ENCODE results near the gene EFNA4. TPM values are rescaled to one million over a fixed set of nuclear protein-coding genes. Genes with fewer than 3 reads are reported as not detected.

Gene EFNA4
- total RNA-seq, 2 experiments from 2014 or later, result 3.3 to 4.5 TPM

DNA sequence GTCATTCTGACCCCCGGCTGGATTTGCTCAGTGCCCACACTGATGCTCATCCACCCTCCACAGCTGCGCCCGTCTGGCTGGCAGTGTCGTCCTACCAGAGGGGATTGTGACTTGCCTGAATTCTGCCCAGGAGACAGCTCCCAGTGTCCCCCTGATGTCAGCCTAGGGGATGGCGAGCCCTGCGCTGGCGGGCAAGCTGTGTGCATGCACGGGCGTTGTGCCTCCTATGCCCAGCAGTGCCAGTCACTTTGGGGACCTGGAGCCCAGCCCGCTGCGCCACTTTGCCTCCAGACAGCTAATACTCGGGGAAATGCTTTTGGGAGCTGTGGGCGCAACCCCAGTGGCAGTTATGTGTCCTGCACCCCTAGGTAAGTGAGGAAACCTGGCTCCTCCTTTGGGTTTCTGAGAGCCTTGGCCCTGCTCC is 5.7 kb upstream of the EFNA4 start:
- no peak overlapping the region for H3K4me3 Mint-ChIP-seq
- no peaks in the 10 kb centered on the region for H3K27me3 Mint-ChIP-seq (ENCODE audit: low read depth)
- H3K4me1 Mint-ChIP-seq (ENCODE audit: low read depth), result peaks cover 19% of the 10 kb centered on the region
- intact Hi-C loops (cut with micrococcal nuclease), result no loop called here
- H3K36me3 Mint-ChIP-seq (ENCODE audit: low read depth), result peaks cover 4% of the 10 kb centered on the region
- no peak for DNase-seq
- no peak overlapping the region for H3K27ac Mint-ChIP-seq
- H3K9me3 Mint-ChIP-seq, result no peaks in the 10 kb centered on the region
- CTCF ChIA-PET, result interaction anchor here (1.0 to 15.0 kb wide), 6 partner anchors 10 to 97 kb away, joined by 3 to 197 read pairs (median 4); partner anchors contain the start of genes ADAM15 and PYGO2

DNA sequence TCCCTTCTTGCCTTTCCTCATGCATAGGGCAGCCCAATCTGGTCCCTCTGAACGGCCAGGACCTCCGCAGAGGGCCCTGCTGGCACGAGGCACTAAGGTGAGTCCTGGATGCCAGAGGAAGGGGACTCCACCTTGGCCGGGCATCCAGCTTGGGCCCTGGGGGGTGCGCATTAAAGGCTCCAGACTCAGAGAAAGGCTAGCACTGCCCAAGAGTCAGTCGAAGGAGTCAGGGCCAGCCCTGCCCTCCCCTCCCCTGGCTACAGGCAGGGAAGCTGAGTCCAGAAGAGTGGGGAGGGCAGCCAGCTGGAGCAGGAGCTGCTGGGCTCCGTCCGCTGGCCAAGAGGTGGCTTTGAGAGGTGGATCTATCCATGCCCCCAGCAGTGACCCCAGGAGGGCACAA is 2.8 kb upstream of the EFNA4 start:
- Mint-ChIP-seq H3K27me3 (ENCODE audit: low read depth) (no peaks in the 10 kb centered on the region), H3K9me3 (no peaks in the 10 kb centered on the region)
- CTCF ChIA-PET, result interaction anchor here (1.0 to 15.0 kb wide), 9 partner anchors 10 to 120 kb away, joined by 3 to 197 read pairs (median 5); partner anchors contain the start of genes ADAM15 and FLAD1

DNA sequence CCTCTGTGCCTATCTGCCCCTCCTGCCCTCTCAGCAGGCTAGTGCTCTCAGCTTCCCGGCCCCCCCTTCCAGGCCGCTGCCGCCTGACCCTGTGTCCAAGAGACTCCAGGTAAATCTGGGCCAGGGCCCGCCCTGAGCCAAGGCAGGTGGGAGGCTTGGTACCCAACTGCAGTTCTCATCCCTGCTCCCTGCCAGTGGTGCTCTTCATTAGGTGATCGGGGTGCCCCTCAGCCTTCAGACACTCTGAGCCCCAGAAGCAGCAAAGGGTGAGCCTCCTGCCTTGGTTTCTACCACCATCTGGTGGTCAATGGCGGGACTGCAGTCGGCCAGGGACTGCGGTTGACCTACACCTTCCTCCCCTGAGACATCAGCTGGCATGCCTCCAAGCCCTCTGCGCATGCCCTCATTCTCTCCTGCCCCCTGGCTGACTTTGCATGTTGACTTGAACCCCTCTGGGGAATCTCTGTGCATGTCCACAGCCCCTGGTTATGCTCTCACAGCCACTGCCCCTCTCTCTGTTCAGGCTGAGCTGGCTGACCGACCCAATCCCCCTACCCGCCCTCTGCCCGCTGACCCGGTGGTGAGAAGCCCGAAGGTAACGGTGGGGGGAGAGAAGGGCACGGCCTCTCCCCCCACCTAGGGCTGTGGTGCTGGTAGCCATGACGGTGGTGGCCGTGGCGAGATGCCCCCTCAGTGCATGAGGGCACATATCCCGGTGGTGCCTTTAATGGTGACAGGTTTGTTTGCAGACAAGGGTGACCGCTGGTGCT is 2.0 kb upstream of the EFNA4 start:
- peaks cover 30% of the 10 kb centered on the region for H3K4me1 Mint-ChIP-seq (ENCODE audit: low read depth)
- DNase-seq, result peak; percentile 96
- no peaks in the 10 kb centered on the region for H3K27me3 Mint-ChIP-seq (ENCODE audit: low read depth)
- no peak overlapping the region for H3K27ac Mint-ChIP-seq
- H3K4me3 Mint-ChIP-seq, result no peak overlapping the region
- no peaks in the 10 kb centered on the region for H3K36me3 Mint-ChIP-seq (ENCODE audit: low read depth)
- intact Hi-C loops (cut with micrococcal nuclease), result loop anchor here (1.0 to 5.0 kb wide), 7 partner anchors 10 to 502 kb away; partner anchors contain the start of genes ADAM15 and PYGO2
- CTCF ChIA-PET, result interaction anchor here (0.6 to 15.0 kb wide), 23 partner anchors 9 to 164 kb away, joined by 3 to 197 read pairs (median 4); partner anchors contain the start of genes ADAM15, DCST1, DCST2 and KRTCAP2
- no peaks in the 10 kb centered on the region for H3K9me3 Mint-ChIP-seq

More for the DNA sequence above, 2.8 kb upstream of the EFNA4 start:
- Mint-ChIP-seq H3K36me3 (ENCODE audit: low read depth) (no peaks in the 10 kb centered on the region), H3K4me3 (no peak overlapping the region), H3K27ac (no peak overlapping the region), H3K4me1 (ENCODE audit: low read depth) (peaks cover 30% of the 10 kb centered on the region)
- intact Hi-C loops (cut with micrococcal nuclease), result loop anchor here (1.0 to 5.0 kb wide), 5 partner anchors 9 to 501 kb away; partner anchors contain the start of genes ADAM15 and PYGO2
- DNase-seq, result no peak

DNA sequence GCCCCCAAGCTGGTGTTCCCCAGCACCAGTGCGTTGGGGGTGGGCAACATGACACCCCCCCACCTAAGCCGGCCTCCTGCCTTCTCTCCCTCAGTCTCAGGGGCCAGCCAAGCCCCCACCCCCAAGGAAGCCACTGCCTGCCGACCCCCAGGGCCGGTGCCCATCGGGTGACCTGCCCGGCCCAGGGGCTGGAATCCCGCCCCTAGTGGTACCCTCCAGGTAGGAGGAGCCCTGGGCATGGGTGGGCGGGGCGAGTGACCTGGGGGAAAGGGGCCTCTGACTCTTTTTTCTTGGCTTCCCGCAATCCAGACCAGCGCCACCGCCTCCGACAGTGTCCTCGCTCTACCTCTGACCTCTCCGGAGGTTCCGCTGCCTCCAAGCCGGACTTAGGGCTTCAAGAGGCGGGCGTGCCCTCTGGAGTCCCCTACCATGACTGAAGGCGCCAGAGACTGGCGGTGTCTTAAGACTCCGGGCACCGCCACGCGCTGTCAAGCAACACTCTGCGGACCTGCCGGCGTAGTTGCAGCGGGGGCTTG is 1.3 kb upstream of the EFNA4 start:
- H3K27me3 Mint-ChIP-seq (ENCODE audit: low read depth), result no peaks in the 10 kb centered on the region
- peaks cover 30% of the 10 kb centered on the region for H3K4me1 Mint-ChIP-seq (ENCODE audit: low read depth)
- intact Hi-C loops (cut with micrococcal nuclease), result loop anchor here (1.0 to 5.0 kb wide), 3 partner anchors 106 to 395 kb away; no protein-coding TSS in a partner anchor
- no peak overlapping the region for H3K27ac Mint-ChIP-seq
- H3K9me3 Mint-ChIP-seq, result no peaks in the 10 kb centered on the region
- CTCF ChIA-PET, result interaction anchor here (0.6 to 15.0 kb wide), 24 partner anchors 8 to 957 kb away, joined by 3 to 197 read pairs (median 4); partner anchors contain the start of genes ADAM15, DCST1, DCST2 and KRTCAP2
- no peak for DNase-seq
- H3K4me3 Mint-ChIP-seq, result no peak overlapping the region
- no peaks in the 10 kb centered on the region for H3K36me3 Mint-ChIP-seq (ENCODE audit: low read depth)

DNA sequence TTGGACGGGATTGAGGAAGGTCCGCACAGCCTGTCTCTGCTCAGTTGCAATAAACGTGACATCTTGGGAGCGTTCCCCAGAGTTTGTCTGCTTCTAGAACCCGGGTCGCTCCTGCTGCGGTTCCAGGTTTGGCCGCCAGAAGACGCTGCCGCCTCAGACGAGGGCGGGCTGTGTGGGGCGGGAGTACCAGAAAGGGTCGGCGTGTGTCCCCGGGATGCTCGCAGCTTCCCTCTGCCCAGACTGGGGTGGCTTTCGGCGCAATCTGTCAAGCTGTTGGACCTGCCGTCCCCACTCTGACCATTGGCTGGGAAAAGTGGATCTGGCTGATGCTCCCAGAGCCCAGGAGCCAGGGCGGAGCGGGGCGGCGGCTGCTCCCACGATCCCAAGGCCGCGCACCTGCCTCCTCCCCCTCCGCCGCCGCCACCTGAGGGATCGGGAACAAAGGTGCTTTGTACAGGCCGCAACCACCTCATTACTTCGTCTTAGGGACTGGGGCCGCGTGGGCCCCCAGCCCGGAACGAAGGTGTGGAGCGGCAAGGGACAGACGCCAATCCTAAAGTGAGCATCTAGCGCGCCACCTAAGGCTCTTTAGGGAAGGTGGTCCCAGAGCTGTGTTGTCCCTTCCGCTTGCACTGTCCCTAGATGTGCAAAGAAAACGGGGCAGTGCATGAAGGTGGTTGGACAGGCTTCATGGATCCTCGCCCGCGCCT is 683 bp upstream of the EFNA4 start:
- intact Hi-C loops (cut with micrococcal nuclease), result loop anchor here (1.0 to 5.0 kb wide), 7 partner anchors 8 to 396 kb away; partner anchors contain the start of gene CKS1B
- Mint-ChIP-seq H3K4me1 (ENCODE audit: low read depth) (peaks cover 30% of the 10 kb centered on the region), H3K27me3 (ENCODE audit: low read depth) (no peaks in the 10 kb centered on the region), H3K36me3 (ENCODE audit: low read depth) (no peaks in the 10 kb centered on the region), H3K27ac (no peak overlapping the region), H3K9me3 (no peaks in the 10 kb centered on the region), H3K4me3 (peak overlapping the region; percentile 86)
- DNase-seq, result peak; percentile 89
- CTCF ChIA-PET, result interaction anchor here (0.6 to 15.0 kb wide), 11 partner anchors 8 to 957 kb away, joined by 3 to 197 read pairs (median 8); partner anchors contain the start of genes ADAM15, KRTCAP2 and LENEP

DNA sequence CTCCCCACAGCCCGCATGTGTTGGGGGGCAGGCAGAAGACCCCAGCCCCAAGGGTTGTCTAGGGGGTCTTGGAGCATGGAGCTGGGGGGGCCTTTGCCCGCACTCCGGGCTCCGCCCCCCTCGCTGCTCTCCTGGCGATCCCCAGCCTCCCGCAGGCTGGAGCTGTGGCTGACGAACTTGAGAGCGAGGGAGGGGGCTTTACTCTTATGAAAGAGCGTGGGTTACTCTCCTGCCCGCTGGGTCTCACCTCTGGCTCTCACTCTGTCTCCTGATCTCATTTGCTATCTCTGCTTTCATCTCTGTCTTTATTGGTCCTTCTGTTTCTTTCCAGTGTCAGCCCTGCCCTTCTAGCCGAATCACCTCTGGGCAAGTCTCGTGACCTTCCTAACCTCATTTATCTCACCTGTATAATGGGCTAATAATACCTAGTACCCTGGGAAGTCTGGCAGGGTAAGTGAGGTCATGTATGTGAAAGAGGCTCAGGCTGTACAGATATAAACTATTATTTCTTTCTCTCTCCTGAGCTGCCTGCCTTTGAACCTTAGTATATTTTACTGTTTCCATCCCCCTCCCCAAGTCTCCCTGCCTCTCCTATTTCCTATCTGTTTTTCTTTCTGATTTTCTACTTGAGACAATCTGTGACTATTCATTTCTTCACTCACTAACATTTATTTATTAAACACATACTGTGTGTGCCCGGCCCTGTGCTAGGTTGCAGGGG is 731 bp downstream of the EFNA4 start:
- peak overlapping the region; percentile 79 for H3K4me3 Mint-ChIP-seq
- intact Hi-C loops (cut with micrococcal nuclease), result loop anchor here (5.0 kb wide), 1 partner anchor 397 kb away; no protein-coding TSS in a partner anchor

DNA sequence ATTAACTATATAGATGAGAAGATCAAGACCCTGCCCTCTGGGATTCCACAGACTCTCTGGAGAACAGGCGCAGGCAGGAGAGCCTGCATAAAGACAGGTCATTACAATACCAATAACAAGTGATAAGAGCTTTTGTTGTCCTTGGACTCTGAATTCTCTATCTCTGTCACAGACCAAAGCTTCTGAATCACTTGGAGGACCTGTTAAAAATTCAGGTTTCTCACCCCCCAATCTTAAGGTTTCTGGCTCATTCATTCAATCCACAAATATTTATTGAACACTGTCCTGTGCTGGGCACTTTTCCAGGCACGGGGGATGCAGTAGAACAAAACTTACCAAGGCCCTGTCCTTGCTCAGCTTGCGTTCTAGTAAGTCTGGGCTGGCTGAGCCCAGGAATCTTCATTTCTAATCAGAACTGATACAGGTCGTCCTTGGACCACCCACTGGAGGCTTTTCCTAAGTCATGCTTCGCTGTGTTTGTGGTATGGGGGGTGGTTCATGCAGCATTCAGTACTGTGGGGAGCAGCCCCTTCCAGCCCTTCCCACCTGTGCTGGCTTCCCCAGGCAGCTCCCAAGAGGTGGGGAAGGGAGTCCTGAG is 1.4 kb downstream of the EFNA4 start:
- Mint-ChIP-seq H3K27me3 (ENCODE audit: low read depth) (no peaks in the 10 kb centered on the region), H3K4me1 (ENCODE audit: low read depth) (peaks cover 30% of the 10 kb centered on the region), H3K36me3 (ENCODE audit: low read depth) (peaks cover 1% of the 10 kb centered on the region), H3K9me3 (no peaks in the 10 kb centered on the region), H3K4me3 (peak overlapping the region; percentile 79), H3K27ac (no peak overlapping the region)
- intact Hi-C loops (cut with micrococcal nuclease), result loop anchor here (5.0 kb wide), 1 partner anchor 398 kb away; no protein-coding TSS in a partner anchor
- CTCF ChIA-PET, result interaction anchor here (0.7 to 15.0 kb wide), 7 partner anchors 10 to 144 kb away, joined by 3 to 197 read pairs (median 6); partner anchors contain the start of genes ADAM15 and KRTCAP2
- no peak for DNase-seq

More for the DNA sequence above, 731 bp downstream of the EFNA4 start:
- CTCF ChIA-PET, result interaction anchor here (0.6 to 15.0 kb wide), 8 partner anchors 11 to 144 kb away, joined by 3 to 197 read pairs (median 5); partner anchors contain the start of genes ADAM15 and KRTCAP2
- Mint-ChIP-seq H3K27me3 (ENCODE audit: low read depth) (no peaks in the 10 kb centered on the region), H3K27ac (no peak overlapping the region), H3K36me3 (ENCODE audit: low read depth) (peaks cover 1% of the 10 kb centered on the region), H3K4me1 (ENCODE audit: low read depth) (peaks cover 30% of the 10 kb centered on the region), H3K9me3 (no peaks in the 10 kb centered on the region)
- DNase-seq, result no peak

DNA sequence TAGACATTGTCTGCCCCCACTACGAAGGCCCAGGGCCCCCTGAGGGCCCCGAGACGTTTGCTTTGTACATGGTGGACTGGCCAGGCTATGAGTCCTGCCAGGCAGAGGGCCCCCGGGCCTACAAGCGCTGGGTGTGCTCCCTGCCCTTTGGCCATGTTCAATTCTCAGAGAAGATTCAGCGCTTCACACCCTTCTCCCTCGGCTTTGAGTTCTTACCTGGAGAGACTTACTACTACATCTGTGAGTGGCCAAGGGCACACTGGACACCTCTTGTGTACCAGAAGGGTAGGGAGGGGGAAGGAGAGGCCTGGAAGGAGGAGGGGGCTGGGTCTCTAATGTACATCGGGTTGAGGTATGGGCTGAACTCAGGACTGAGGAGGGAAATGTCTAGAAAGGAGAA is 3.2 kb downstream of the EFNA4 start:
- CTCF ChIA-PET, result interaction anchor here (0.6 to 15.0 kb wide), 4 partner anchors 18 to 397 kb away, joined by 3 to 197 read pairs (median 10); partner anchors contain the start of genes ADAM15 and KRTCAP2
- no peak for DNase-seq
- no peak overlapping the region for H3K4me3 Mint-ChIP-seq
- H3K9me3 Mint-ChIP-seq, result no peaks in the 10 kb centered on the region
- H3K36me3 Mint-ChIP-seq (ENCODE audit: low read depth), result peaks cover 1% of the 10 kb centered on the region
- no peak overlapping the region for H3K27ac Mint-ChIP-seq
- peaks cover 35% of the 10 kb centered on the region for H3K4me1 Mint-ChIP-seq (ENCODE audit: low read depth)
- intact Hi-C loops (cut with micrococcal nuclease), result no loop called here
- no peaks in the 10 kb centered on the region for H3K27me3 Mint-ChIP-seq (ENCODE audit: low read depth)

DNA sequence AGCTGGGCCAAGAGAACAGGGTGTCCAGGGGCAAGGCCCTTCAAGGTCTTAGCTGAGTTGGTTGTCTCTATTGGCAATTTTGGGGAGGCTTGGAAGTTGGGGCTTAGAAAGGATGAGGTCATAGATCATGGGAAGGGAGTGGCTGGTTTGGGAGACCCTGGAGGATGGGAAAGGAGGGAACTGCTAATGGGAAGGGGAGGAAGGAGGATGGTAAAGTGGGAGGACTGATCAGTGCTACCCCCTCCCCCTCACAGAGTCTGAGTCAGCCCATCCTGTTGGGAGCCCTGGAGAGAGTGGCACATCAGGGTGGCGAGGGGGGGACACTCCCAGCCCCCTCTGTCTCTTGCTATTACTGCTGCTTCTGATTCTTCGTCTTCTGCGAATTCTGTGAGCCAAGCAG is 5.1 kb downstream of the EFNA4 start:
- intact Hi-C loops (cut with micrococcal nuclease), result no loop called here
- H3K9me3 Mint-ChIP-seq, result no peaks in the 10 kb centered on the region
- no peak for DNase-seq
- H3K36me3 Mint-ChIP-seq (ENCODE audit: low read depth), result peaks cover 1% of the 10 kb centered on the region
- CTCF ChIA-PET, result interaction anchor here (0.6 to 15.0 kb wide), 5 partner anchors 16 to 124 kb away, joined by 3 to 197 read pairs (median 4); partner anchors contain the start of gene ADAM15
- H3K27ac Mint-ChIP-seq, result no peak overlapping the region
- H3K4me1 Mint-ChIP-seq (ENCODE audit: low read depth), result peaks cover 21% of the 10 kb centered on the region
- H3K27me3 Mint-ChIP-seq (ENCODE audit: low read depth), result no peaks in the 10 kb centered on the region
- H3K4me3 Mint-ChIP-seq, result no peak overlapping the region

DNA sequence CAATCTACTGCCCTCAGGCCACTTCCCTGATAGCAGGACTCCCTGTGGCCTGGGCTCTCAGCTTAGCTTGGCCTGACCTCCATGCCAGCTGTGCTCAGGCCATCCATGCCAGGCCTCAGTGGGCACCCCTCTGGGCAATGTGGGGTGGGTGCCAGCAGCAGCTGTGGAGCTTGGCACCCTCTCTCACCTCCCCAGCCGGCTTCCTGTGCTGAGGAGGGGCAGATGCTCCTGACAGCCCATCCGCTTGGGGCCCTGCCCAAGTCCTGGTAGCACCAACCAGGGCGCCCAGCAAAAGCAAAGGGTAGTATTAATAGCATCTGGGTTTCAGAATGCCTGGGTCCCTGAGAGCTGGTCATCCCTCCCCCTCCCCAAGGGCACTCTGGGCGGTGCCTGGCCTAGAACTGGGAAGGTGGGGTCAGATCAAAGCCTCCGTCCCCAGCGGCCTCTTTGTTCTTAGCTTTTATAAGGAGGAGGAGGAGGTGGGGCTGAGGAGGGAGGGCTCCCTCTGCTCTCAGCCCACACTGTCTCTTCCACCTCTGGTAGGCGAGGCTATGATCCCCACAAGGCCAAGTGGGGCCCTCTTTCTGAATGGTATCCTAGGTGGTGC is 6.1 kb downstream of the EFNA4 start:
- H3K4me3 Mint-ChIP-seq, result no peak overlapping the region
- H3K4me1 Mint-ChIP-seq (ENCODE audit: low read depth), result peaks cover 19% of the 10 kb centered on the region
- no peaks in the 10 kb centered on the region for H3K27me3 Mint-ChIP-seq (ENCODE audit: low read depth)
- intact Hi-C loops (cut with micrococcal nuclease), result no loop called here
- peaks cover 1% of the 10 kb centered on the region for H3K36me3 Mint-ChIP-seq (ENCODE audit: low read depth)
- H3K27ac Mint-ChIP-seq, result no peak overlapping the region
- no peak for DNase-seq
- CTCF ChIA-PET, result interaction anchor here (0.6 to 15.0 kb wide), 4 partner anchors 10 to 645 kb away, joined by 3 to 197 read pairs (median 8); partner anchors contain the start of gene ADAM15
- H3K9me3 Mint-ChIP-seq, result no peaks in the 10 kb centered on the region
